HepG2 (cell line): ENCODE measurements around the gene CTSW. TPM values are rescaled to one million over a fixed set of nuclear protein-coding genes. Genes with fewer than 3 reads are reported as not detected.

Experiments used
- ATF7 ChIP-seq, 2 experiments: fragments of 450-650 bp in 1 of 2; sonication (generic) in 1 of 2; formaldehyde crosslinking in 1 of 2; IDR thresholded peaks; 2 replicates each; pipeline versions ENCODE4 v1.4.0 to v1.6.1; 2016 to 2020; ENCODE audit warnings: antibody characterized with exemption in 1 of 2, mild to moderate bottlenecking in 1 of 2, missing genetic modification reagents in 1 of 2
- BCL6 ChIP-seq: IDR thresholded peaks from 2 replicates; pipeline ENCODE4 v1.6.1; 2016; ENCODE audit warnings: missing genetic modification reagents, missing compliant biosample characterization
- HCFC1 ChIP-seq: fragments of 150-350 bp; IDR thresholded peaks from 2 replicates; pipeline ENCODE4 v1.6.1; 2014; ENCODE audit warnings: low read depth, low read length
- MIER2 ChIP-seq: IDR thresholded peaks from 2 replicates; pipeline ENCODE4 v1.6.1; 2016; ENCODE audit warnings: missing biosample characterization, missing genetic modification reagents
- MTF2 ChIP-seq: sonication (generic); formaldehyde crosslinking; IDR thresholded peaks from 2 replicates; pipeline ENCODE4 v1.5.0; 2020; ENCODE audit warnings: missing genetic modification reagents, borderline replicate concordance
- NR1H2 ChIP-seq: sonication (generic); formaldehyde crosslinking; IDR thresholded peaks from 2 replicates; pipeline ENCODE4 v1.8.1; 2022; ENCODE audit warnings: low read depth, missing genetic modification reagents, borderline replicate concordance
- NRL ChIP-seq: sonication (generic); formaldehyde crosslinking; IDR thresholded peaks from 2 replicates; pipeline ENCODE4 v1.5.0; 2020; ENCODE audit warnings: missing genetic modification reagents, mild to moderate bottlenecking, moderate library complexity, borderline replicate concordance
- ONECUT2 ChIP-seq: sonication (generic); formaldehyde crosslinking; IDR thresholded peaks from 2 replicates; pipeline ENCODE4 v1.4.0; 2020; ENCODE audit warnings: missing genetic modification reagents
- PAX8 ChIP-seq: sonication (generic); formaldehyde crosslinking; IDR thresholded peaks from 2 replicates; pipeline ENCODE4 v1.8.0; 2022; ENCODE audit warnings: mild to moderate bottlenecking, missing genetic modification reagents, borderline replicate concordance
- PPARG ChIP-seq: conservative IDR thresholded peaks from 2 replicates; pipeline ENCODE4 v1.6.1; 2016; ENCODE audit warnings: missing biosample characterization, missing genetic modification reagents
- SP5 ChIP-seq: IDR thresholded peaks from 2 replicates; pipeline ENCODE4 v1.6.1; 2016; ENCODE audit warnings: low read depth, borderline replicate concordance
- U2AF2 ChIP-seq: fragments of 200-400 bp; formaldehyde crosslinking; IDR thresholded peaks from 2 replicates; pipeline ENCODE4 v1.6.1; 2017; ENCODE audit warnings: low read depth, mild to moderate bottlenecking, low read length
- XRCC5 ChIP-seq: fragments of 200-400 bp; formaldehyde crosslinking; optimal IDR thresholded peaks from 2 replicates; pipeline ENCODE3; 2017; ENCODE audit warnings: mild to moderate bottlenecking, low read length
- ZFP82 ChIP-seq: sonication (generic); formaldehyde crosslinking; IDR thresholded peaks from 2 replicates; pipeline ENCODE4 v1.5.1; 2020; ENCODE audit warnings: mild to moderate bottlenecking, missing genetic modification reagents, borderline replicate concordance
- ZMYM3 ChIP-seq: sonication (generic); formaldehyde crosslinking; IDR thresholded peaks from 2 replicates; pipeline ENCODE4 v1.5.1; 2020; ENCODE audit warnings: mild to moderate bottlenecking, missing genetic modification reagents
- ZNF235 ChIP-seq: sonication (generic); formaldehyde crosslinking; IDR thresholded peaks from 2 replicates; pipeline ENCODE4 v1.8.1; 2023; ENCODE audit warnings: mild to moderate bottlenecking, missing genetic modification reagents, borderline replicate concordance
- ZNF496 ChIP-seq: sonication (generic); formaldehyde crosslinking; IDR thresholded peaks from 2 replicates; pipeline ENCODE4 v1.8.1; 2023; ENCODE audit warnings: mild to moderate bottlenecking, moderate library complexity, missing genetic modification reagents; ENCODE audit not compliant: insufficient replicate concordance
- polyA plus RNA-seq, 8 experiments: library from polyadenylated mRNA; depleted of rRNA in 3 of 8; stranded (reverse) in 7 of 8; unstranded in 1 of 8; fragments of >200 nt; fragmentation: Illumina TruSeq in 4 of 8; extraction: Trizol in 4 of 8; gene quantifications; 2 replicates each; pipeline versions ENCODE4 v1.2.1 to v1.2.3, GENCODE V29; 2011 to 2016; ENCODE audit warnings: low read depth in 4 of 8, missing spikeins in 1 of 8, mixed read lengths in 1 of 8; ENCODE audit not compliant: insufficient read depth in 1 of 8
- total RNA-seq, 5 experiments: library from RNA; depleted of rRNA; stranded (reverse); fragments of >200 nt; fragmentation: Illumina TruSeq; extraction: Trizol; gene quantifications; 2 replicates each; pipeline ENCODE4 v1.2.3, GENCODE V29; 2016; ENCODE audit warnings: low read depth in 1 of 5
- TF ChIP-seq, protein P1 (sequence below): sonication (generic); formaldehyde crosslinking; IDR thresholded peaks from 2 replicates; pipeline ENCODE4 v1.5.0; 2020; ENCODE audit warnings: missing genetic modification reagents
- TF ChIP-seq, protein P2 (sequence below): fragments of 450-650 bp; IDR thresholded peaks from 2 replicates; pipeline ENCODE4 v1.6.1; 2016
- TF ChIP-seq, protein P3 (sequence below): sonication (generic); formaldehyde crosslinking; IDR thresholded peaks from 2 replicates; pipeline ENCODE4 v1.9.0; 2022; ENCODE audit warnings: missing genetic modification reagents, mild to moderate bottlenecking, borderline replicate concordance
- TF ChIP-seq, protein P4 (sequence below): IDR thresholded peaks from 2 replicates; pipeline ENCODE4 v1.6.1; 2016; ENCODE audit warnings: low read depth, borderline replicate concordance
- TF ChIP-seq, protein P5 (sequence below): IDR thresholded peaks from 2 replicates; pipeline ENCODE4 v1.6.1; 2016; ENCODE audit warnings: control low read depth

CTSW gene
- total and polyA plus RNA-seq, 2 of the 13 experiments (the other 11 are each of a cell fraction or from before 2014, with no cell fraction given), result 0.09 TPM; not detected in 1

DNA sequence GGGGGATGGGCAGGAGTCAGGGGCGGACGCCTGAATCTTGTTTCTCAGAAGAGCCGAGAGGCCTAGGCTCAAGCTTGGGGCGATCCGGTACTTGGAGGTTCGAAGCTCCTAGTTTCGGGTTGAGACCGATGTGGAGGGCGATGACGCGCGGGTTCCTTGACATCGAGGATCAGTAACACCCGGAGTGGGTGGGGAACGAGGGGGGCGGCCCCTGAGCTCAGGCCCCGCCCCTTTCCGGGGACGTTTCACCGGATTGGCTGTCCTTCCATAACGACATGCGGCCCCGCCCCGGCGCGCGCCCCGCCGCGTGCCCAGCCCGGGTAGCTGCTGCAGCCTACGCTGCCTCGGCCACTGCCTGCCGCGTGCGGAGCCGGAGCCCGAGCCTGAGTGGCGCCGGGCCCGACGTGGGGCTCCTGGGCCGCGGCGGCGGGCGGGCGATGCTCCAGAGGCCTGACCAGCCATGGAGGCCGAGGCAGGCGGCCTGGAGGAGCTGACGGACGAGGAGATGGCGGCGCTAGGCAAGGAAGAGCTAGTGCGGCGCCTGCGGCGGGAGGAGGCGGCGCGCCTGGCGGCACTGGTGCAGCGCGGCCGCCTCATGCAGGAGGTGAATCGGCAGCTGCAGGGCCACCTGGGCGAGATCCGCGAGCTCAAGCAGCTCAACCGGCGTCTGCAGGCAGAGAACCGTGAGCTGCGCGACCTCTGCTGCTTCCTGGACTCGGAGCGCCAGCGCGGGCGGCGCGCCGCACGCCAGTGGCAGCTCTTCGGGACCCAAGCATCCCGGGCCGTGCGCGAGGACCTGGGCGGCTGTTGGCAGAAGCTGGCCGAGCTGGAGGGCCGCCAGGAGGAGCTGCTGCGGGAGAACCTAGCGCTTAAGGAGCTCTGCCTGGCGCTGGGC is 10.9 kb downstream of the CTSW start, which contains the start of gene CCDC85B (continued):
- TF ChIP-seq ZNF496 (CRISPR knock-in tag) (no peak), PPARG (no peak), ZMYM3 (CRISPR knock-in tag) (no peak), MIER2 (CRISPR knock-in tag) (no peak), HCFC1 (no peak), ZFP82 (CRISPR knock-in tag) (0 out of 2 replicates have a peak, but pooled peaks have one; percentile 58), XRCC5 (no peak), U2AF2 (no peak), NR1H2 (CRISPR knock-in tag) (0 out of 2 replicates have a peak, but pooled peaks have one; percentile 60), SP5 (peak; percentile 31; the same call in 1 of the 2 replicates), ATF7 (IDR thresholded peaks at IDR 0.05) (no peak), ATF7 (CRISPR knock-in tag; IDR thresholded peaks at IDR 0.05) (no peak), NRL (CRISPR knock-in tag) (peak; percentile 70), MTF2 (CRISPR knock-in tag) (no peak), BCL6 (0 out of 2 replicates have a peak, but pooled peaks have one; percentile 8), ONECUT2 (no peak), PAX8 (CRISPR knock-in tag) (peak; percentile 34; the same call in 1 of the 2 replicates), ZNF235 (0 out of 2 replicates have a peak, but pooled peaks have one; percentile 22)
- TF ChIP-seq, protein P1, sequence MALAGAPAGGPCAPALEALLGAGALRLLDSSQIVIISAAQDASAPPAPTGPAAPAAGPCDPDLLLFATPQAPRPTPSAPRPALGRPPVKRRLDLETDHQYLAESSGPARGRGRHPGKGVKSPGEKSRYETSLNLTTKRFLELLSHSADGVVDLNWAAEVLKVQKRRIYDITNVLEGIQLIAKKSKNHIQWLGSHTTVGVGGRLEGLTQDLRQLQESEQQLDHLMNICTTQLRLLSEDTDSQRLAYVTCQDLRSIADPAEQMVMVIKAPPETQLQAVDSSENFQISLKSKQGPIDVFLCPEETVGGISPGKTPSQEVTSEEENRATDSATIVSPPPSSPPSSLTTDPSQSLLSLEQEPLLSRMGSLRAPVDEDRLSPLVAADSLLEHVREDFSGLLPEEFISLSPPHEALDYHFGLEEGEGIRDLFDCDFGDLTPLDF (CRISPR knock-in tag), result 0 out of 2 replicates have a peak, but pooled peaks have one; percentile 48
- TF ChIP-seq, protein P2, sequence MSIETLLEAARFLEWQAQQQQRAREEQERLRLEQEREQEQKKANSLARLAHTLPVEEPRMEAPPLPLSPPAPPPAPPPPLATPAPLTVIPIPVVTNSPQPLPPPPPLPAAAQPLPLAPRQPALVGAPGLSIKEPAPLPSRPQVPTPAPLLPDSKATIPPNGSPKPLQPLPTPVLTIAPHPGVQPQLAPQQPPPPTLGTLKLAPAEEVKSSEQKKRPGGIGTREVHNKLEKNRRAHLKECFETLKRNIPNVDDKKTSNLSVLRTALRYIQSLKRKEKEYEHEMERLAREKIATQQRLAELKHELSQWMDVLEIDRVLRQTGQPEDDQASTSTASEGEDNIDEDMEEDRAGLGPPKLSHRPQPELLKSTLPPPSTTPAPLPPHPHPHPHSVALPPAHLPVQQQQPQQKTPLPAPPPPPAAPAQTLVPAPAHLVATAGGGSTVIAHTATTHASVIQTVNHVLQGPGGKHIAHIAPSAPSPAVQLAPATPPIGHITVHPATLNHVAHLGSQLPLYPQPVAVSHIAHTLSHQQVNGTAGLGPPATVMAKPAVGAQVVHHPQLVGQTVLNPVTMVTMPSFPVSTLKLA, result no peak
- TF ChIP-seq, protein P3, sequence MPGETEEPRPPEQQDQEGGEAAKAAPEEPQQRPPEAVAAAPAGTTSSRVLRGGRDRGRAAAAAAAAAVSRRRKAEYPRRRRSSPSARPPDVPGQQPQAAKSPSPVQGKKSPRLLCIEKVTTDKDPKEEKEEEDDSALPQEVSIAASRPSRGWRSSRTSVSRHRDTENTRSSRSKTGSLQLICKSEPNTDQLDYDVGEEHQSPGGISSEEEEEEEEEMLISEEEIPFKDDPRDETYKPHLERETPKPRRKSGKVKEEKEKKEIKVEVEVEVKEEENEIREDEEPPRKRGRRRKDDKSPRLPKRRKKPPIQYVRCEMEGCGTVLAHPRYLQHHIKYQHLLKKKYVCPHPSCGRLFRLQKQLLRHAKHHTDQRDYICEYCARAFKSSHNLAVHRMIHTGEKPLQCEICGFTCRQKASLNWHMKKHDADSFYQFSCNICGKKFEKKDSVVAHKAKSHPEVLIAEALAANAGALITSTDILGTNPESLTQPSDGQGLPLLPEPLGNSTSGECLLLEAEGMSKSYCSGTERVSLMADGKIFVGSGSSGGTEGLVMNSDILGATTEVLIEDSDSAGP, result 0 out of 2 replicates have a peak, but pooled peaks have one; percentile 25
- TF ChIP-seq, protein P4, sequence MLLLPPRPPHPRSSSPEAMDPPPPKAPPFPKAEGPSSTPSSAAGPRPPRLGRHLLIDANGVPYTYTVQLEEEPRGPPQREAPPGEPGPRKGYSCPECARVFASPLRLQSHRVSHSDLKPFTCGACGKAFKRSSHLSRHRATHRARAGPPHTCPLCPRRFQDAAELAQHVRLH (CRISPR knock-in tag), result peak; percentile 47; the same call in 1 of the 2 replicates
- TF ChIP-seq, protein P5, sequence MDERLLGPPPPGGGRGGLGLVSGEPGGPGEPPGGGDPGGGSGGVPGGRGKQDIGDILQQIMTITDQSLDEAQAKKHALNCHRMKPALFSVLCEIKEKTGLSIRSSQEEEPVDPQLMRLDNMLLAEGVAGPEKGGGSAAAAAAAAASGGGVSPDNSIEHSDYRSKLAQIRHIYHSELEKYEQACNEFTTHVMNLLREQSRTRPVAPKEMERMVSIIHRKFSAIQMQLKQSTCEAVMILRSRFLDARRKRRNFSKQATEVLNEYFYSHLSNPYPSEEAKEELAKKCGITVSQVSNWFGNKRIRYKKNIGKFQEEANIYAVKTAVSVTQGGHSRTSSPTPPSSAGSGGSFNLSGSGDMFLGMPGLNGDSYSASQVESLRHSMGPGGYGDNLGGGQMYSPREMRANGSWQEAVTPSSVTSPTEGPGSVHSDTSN (CRISPR knock-in tag), result no peak
